HFFc6 (cell line): ENCODE measurements around the gene ASPHD2. TPM values are rescaled to one million over a fixed set of nuclear protein-coding genes. Genes with fewer than 3 reads are reported as not detected.

Experiments used
- DNase-seq: peaks from one replicate; pipeline ENCODE4 v3.0.0-alpha.2; 2018
- H3K27ac Mint-ChIP-seq: 2 replicates; pipeline ENCODE4 v1.8.0; 2020; ENCODE audit warnings: mild to moderate bottlenecking, mixed read lengths
- H3K27me3 Mint-ChIP-seq: 2 replicates; pipeline ENCODE4 v1.8.0; 2021; ENCODE audit warnings: mild to moderate bottlenecking, moderate library complexity, mixed read lengths; ENCODE audit not compliant: insufficient read depth
- H3K36me3 Mint-ChIP-seq: 2 replicates; pipeline ENCODE4 v1.8.0; 2021; ENCODE audit warnings: low read depth, mixed read lengths
- H3K4me1 Mint-ChIP-seq: 2 replicates; pipeline ENCODE4 v1.8.0; 2020; ENCODE audit warnings: low read depth, mixed read lengths
- H3K4me3 Mint-ChIP-seq: 2 replicates; pipeline ENCODE4 v1.8.0; 2020; ENCODE audit warnings: mild to moderate bottlenecking, moderate library complexity, mixed read lengths
- H3K9me3 Mint-ChIP-seq: 2 replicates; pipeline ENCODE4 v1.8.0; 2020; ENCODE audit warnings: mild to moderate bottlenecking, mixed read lengths
- CTCF ChIP-seq: fragments of 200-600 bp; sonication (generic); IDR thresholded peaks from 2 replicates; pipeline ENCODE4 v1.5.0; 2021; ENCODE audit warnings: antibody characterized with exemption, mild to moderate bottlenecking
- total RNA-seq, 6 experiments: library from RNA; stranded (reverse); fragmentation: NEBNext Ultra II Directional; extraction: Animal tissue kit (Norgen Biotek cat#: 25700); gene quantifications; 2 replicates in 1 of 6; 3 replicates in 5 of 6; pipeline ENCODE4 v1.2.3, GENCODE V29; 2021

Gene ASPHD2
- total RNA-seq, 6 experiments from 2014 or later = 0.85 to 2.3 (median 1.3) TPM

- Mint-ChIP-seq H3K27ac (no peak overlapping the region), H3K4me1 (no peaks in the 10 kb centered on the region), H3K4me3 (no peak overlapping the region), H3K9me3 (no peaks in the 10 kb centered on the region), H3K27me3 (no peaks in the 10 kb centered on the region; the same call in 1 of the 2 replicates), H3K36me3 (peaks cover 34% of the 10 kb centered on the region)
- no peak for TF ChIP-seq CTCF
- no peak for DNase-seq
These were observed 65.4 kb downstream of the ASPHD2 start for GRCh38 chr22:26494506-26494905.

Other genes starting within 250 kb of the ASPHD2 start
- 10 to 100 TPM; 18.0 to 22.6 (median 20.6) TPM for gene HPS4, start 54.5 kb downstream of the ASPHD2 start, total RNA-seq
- 10 to 100 TPM; 15.0 to 21.2 (median 19.1) TPM for gene SRRD, start 54.6 kb downstream of the ASPHD2 start, total RNA-seq
- 10 to 100 TPM; 31.4 to 35.8 (median 33.9) TPM for gene TFIP11, start 83.2 kb downstream of the ASPHD2 start, total RNA-seq
- 10 to 100 TPM; 66.8 to 75.5 (median 73.8) TPM for gene TPST2, start 160.9 kb downstream of the ASPHD2 start, total RNA-seq
- not detected for gene CRYBB1, start 188.8 kb downstream of the ASPHD2 start, total RNA-seq
- gene CRYBA4, start 192.7 kb downstream of the ASPHD2 start, total RNA-seq = not detected
- under 1 TPM; 0.55 to 0.89 (median 0.75) TPM for gene MIAT, start 228.3 kb downstream of the ASPHD2 start, total RNA-seq